GM18508 (cell line): ENCODE results near the gene SBNO2.

Experiments
- ATAC-seq: cut with Tn5 transposase; IDR thresholded peaks from one replicate; pipeline ENCODE4 v1.9.1; 2021; ENCODE audit warnings: moderate number of reproducible peaks; ENCODE audit not compliant: insufficient read depth, unreplicated experiment

The SBNO2 gene

GRCh38 chr19:1109697-1110671 is 64.1 kb downstream of the SBNO2 start:
- no peak for ATAC-seq

DNA sequence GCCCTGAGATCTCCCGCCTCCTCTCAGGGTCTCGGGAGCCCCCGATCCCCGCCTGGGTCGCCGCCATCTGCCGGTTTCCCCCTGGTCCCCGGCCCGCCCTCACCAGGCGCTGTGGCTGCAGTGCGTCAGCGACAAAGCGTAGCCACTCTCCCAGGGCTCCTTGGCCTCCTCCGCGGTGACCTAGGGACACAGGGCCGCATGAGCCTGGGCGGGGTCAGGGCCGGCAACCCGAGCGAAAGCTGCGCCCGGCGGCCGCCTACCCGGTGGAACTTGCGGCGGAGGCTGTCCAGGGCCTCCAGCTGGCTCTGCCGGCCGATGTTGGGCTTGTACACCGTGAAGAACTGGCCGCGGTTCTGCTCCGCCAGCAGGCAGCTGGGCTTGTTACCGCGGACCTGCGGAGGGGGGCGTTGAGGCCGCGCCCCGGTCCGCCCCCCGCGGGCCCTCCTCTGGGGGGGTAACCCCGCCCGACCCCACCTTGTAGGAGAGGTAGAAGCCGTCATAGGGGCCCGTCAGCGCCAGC is 65.0 kb downstream of the SBNO2 start:
- no peak for ATAC-seq

- no peak for ATAC-seq
Measured at GRCh38 chr19:1108291-1109031, 65.6 kb downstream of the SBNO2 start.

- no peak for ATAC-seq
Measured at GRCh38 chr19:1107661-1108261, 66.3 kb downstream of the SBNO2 start.

DNA sequence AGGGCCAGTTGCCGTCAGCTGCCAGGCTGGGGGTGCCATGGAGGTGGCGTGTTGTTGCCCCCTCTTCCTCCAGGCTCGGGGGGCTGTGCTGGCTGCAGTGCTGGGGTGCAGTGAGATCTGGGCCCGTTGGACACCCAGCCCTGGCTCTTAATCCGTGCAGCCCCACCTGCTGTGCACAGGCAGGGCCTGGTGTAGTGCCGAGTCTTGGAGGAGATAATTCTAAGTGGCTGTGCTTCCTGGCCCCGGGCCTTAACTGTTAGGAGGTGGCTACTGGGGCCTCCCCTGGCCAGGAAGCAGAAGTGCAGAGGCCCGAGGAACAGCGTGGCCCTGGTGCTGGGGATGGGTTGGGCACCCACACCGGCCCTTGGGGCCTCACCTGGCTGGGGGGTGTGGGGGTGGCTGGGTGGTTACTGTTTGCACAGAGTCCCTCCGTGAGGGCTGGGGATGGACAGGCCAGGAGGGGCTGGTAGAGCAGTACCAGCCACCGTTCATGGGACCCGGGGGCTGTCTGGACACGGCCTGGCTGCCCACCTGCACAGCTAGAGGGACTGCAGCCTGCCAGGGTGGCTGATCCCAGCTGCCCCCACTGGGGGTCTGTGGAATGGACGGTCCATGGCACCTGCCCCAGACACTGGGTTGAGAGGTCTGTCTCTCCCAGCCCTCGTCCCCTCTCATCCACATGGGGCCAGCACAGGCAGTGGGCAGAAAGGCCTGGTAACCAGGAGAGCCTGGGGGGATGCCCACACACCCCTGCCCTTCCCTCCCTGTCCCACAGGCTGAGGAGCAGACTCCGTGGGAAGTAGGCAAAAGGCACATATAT is 67.0 kb downstream of the SBNO2 start:
- no peak for ATAC-seq

GRCh38 chr19:1105873-1106840 is 67.9 kb downstream of the SBNO2 start:
- ATAC-seq, result no peak

DNA sequence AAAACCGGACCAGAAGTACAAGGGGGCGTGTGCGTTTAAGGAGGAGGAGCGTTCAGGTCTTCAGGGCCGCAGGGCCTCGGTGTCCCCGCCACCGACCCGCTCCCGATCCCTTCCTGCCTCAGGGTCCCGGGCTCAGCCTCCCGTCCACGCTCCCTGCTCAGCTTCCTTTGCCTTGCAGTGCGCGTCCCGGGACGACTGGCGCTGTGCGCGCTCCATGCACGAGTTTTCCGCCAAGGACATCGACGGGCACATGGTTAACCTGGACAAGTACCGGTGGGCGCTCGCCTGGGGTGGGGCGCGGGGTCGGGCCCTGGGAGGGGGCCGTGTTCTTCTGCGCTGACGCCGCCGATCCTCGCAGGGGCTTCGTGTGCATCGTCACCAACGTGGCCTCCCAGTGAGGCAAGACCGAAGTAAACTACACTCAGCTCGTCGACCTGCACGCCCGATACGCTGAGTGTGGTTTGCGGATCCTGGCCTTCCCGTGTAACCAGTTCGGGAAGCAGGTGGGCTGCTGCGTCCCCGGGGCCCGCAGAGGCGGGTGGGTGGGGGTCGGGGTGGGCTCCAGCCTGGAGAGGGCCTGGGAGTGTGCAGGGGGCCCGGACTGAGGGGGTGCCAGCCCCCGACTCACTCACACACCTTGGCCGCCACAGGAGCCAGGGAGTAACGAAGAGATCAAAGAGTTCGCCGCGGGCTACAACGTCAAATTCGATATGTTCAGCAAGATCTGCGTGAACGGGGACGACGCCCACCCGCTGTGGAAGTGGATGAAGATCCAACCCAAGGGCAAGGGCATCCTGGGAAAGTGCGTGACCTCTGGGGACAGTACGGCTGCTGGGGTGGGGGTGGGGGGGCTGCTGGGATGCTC is 68.8 kb downstream of the SBNO2 start:
- no peak for ATAC-seq

DNA sequence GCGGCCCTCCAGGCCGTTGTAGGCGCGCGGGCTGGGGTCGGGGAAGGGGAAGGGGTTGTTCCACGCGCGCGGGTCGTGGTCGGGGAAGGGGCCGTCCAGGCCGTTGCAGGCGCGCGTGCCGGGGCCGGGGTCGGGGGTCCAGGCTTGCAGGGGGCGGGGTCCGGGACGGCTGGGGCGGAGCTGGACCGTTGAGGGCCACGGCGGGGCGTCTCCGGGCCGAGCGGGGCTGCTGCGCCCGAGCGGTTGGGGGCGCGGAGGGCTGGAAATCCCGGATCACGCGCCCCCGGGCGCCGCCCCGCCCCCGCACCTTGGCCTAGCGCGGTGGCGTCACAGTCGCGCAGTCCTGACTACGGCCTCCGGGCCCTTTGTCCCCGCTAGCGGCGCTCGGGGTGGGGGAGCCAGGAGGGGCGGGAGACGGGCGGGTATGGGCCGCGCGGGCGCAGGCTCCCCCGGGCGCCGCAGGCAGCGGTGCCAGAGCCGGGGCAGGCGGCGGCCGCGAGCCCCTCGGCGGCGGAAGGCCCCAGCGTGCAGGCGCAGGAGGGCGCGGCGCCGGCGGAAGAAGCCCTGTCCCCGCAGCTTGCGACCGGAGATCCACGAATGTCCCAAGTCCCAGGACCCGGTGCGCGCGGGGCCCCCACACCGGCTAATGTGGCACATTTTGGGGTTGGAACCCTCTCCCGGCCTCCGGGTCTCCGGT is 69.6 kb downstream of the SBNO2 start:
- no peak for ATAC-seq

GRCh38 chr19:1103708-1104310 is 70.3 kb downstream of the SBNO2 start, which contains the start of gene GPX4:
GPX4 (plus strand) TSS chr19:1103994; CDS start chr19:1104044, 50 bp downstream.
- peak; percentile 35 for ATAC-seq

- ATAC-seq, result peak; percentile 2
Measured at GRCh38 chr19:1103132-1103707, 70.8 kb downstream of the SBNO2 start.

- ATAC-seq, result no peak
Measured at GRCh38 chr19:1102407-1103131, 71.5 kb downstream of the SBNO2 start.

GRCh38 chr19:1101337-1101698 is 72.8 kb downstream of the SBNO2 start:
- ATAC-seq, result no peak

DNA sequence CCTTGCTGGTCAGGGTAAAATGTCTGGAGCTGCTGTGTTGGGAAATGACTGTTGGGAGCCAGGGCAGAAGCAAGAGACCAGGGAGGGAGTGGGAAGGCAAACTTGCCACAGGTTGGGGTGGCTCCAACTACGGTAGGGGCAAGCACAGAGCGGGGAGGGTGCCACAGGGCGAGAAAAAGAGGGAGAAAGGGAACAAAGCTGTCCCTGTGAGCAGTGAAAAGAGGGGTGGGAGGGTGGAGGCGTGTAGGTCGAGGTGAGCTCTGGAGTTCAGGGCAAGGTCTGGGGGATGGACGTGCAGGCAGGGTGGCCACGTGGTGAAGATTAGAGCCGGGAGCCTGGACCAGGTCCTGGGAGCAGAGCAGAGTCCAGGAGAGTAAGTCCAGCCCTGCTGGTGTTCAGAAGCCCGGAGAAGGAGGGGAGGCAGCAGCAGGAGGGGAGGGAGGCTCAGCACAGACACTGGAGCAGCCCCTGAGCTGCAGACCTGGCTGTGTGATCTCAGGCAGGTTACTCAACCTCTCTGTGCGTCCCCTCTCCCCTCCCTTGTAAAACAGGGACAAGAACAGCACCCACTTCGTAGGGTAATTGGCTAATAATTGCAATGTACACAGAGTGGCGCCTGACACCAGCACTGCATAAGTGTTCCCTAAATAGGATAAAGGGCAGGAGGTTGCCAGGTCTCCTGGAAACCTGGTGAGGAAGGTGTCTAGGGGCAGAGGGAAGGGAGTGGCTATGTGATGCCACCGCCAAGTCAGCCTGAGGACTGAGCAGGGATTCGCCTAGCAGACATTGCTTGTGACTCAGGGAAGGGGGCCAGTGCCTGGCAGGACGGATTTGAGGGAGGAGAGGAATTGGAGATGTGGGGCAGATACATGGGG is 75.7 kb downstream of the SBNO2 start:
- ATAC-seq, result no peak

- no peak for ATAC-seq
Measured at GRCh38 chr19:1097810-1098176, 76.3 kb downstream of the SBNO2 start.
